Panc1 (cell line): ENCODE measurements around the gene CDC42EP3.

Experiments used
- POLR2AphosphoS5 ChIP-seq: IDR thresholded peaks from 2 replicates; pipeline ENCODE4 v1.6.1; 2012; ENCODE audit warnings: mild to moderate bottlenecking, low read depth, low read length, moderate library complexity
- SIN3A ChIP-seq: IDR thresholded peaks from 2 replicates; pipeline ENCODE4 v1.6.1; 2012; ENCODE audit warnings: low read depth, mild to moderate bottlenecking, low read length, moderate library complexity, borderline replicate concordance; ENCODE audit not compliant: insufficient read depth
- TF ChIP-seq, protein P1 (sequence below): fragments of 450-650 bp; IDR thresholded peaks from 2 replicates; pipeline ENCODE4 v1.5.1; 2017; ENCODE audit warnings: mild to moderate bottlenecking
- TF ChIP-seq, protein P2 (sequence below), 2 experiments: IDR thresholded peaks; 2 replicates each; pipeline ENCODE4 v1.6.1; 2011 to 2012; ENCODE audit warnings: low read depth in 2 of 2, control low read depth in 1 of 2, low read length in 1 of 2, mild to moderate bottlenecking in 1 of 2, moderate library complexity in 1 of 2; ENCODE audit not compliant: insufficient read depth in 1 of 2

GRCh38 chr2:37681587-37681986 lies 10.1 kb upstream of the CDC42EP3 start:
- TF ChIP-seq, protein P1, sequence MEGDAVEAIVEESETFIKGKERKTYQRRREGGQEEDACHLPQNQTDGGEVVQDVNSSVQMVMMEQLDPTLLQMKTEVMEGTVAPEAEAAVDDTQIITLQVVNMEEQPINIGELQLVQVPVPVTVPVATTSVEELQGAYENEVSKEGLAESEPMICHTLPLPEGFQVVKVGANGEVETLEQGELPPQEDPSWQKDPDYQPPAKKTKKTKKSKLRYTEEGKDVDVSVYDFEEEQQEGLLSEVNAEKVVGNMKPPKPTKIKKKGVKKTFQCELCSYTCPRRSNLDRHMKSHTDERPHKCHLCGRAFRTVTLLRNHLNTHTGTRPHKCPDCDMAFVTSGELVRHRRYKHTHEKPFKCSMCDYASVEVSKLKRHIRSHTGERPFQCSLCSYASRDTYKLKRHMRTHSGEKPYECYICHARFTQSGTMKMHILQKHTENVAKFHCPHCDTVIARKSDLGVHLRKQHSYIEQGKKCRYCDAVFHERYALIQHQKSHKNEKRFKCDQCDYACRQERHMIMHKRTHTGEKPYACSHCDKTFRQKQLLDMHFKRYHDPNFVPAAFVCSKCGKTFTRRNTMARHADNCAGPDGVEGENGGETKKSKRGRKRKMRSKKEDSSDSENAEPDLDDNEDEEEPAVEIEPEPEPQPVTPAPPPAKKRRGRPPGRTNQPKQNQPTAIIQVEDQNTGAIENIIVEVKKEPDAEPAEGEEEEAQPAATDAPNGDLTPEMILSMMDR: no peak
- no peak for TF ChIP-seq POLR2AphosphoS5
- no peak for TF ChIP-seq SIN3A
- TF ChIP-seq, protein P2, sequence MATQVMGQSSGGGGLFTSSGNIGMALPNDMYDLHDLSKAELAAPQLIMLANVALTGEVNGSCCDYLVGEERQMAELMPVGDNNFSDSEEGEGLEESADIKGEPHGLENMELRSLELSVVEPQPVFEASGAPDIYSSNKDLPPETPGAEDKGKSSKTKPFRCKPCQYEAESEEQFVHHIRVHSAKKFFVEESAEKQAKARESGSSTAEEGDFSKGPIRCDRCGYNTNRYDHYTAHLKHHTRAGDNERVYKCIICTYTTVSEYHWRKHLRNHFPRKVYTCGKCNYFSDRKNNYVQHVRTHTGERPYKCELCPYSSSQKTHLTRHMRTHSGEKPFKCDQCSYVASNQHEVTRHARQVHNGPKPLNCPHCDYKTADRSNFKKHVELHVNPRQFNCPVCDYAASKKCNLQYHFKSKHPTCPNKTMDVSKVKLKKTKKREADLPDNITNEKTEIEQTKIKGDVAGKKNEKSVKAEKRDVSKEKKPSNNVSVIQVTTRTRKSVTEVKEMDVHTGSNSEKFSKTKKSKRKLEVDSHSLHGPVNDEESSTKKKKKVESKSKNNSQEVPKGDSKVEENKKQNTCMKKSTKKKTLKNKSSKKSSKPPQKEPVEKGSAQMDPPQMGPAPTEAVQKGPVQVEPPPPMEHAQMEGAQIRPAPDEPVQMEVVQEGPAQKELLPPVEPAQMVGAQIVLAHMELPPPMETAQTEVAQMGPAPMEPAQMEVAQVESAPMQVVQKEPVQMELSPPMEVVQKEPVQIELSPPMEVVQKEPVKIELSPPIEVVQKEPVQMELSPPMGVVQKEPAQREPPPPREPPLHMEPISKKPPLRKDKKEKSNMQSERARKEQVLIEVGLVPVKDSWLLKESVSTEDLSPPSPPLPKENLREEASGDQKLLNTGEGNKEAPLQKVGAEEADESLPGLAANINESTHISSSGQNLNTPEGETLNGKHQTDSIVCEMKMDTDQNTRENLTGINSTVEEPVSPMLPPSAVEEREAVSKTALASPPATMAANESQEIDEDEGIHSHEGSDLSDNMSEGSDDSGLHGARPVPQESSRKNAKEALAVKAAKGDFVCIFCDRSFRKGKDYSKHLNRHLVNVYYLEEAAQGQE (IDR thresholded peaks at IDR 0.05; ENCODE audit: insufficient read depth in 1 of 2, low read depth in 2 of 2, low read length in 1 of 2): no peak
